GM10266 (cell line): ENCODE results near the gene UBE2D1.

Source experiments
- DNase-seq: peaks from one replicate; pipeline ENCODE4 v3.0.0; 2012; ENCODE audit errors: extremely low spot score
- TF ChIP-seq, protein P1 (sequence below): IDR thresholded peaks from 2 replicates; pipeline ENCODE4 v1.5.1; 2012; ENCODE audit warnings: mild to moderate bottlenecking, low read depth; ENCODE audit not compliant: control insufficient read depth, insufficient read depth; ENCODE audit errors: missing control alignments

Gene UBE2D1

DNA sequence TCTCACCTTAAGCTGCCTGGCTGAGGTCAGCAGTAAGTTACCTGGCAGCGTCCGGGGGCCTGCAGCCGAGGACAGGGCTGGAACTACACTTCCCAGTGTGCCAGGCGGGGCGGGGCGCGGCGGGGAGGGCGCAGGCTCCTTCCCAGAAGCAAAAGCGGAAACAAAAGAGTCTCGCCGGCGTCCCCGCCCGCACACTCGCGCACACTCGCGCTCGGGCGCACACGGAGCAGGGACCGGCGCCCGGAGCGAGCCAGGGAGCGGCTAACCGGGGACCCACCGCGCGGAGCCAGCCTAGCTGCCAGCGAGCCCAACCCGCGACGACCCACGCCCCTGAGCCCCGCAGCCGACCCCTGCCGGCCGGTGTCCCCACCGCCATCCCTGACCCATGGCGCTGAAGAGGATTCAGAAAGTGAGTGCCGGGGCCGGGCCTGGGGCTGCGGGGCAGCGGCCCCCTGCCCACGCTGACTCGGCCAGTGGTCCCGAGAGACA, at the start of gene UBE2D1:
Gene UBE2D1, plus strand, starts transcription at position 190 of the 489 bp plus-strand sequence. Its CDS starts 196 bp downstream, at position 386.
- TF ChIP-seq, protein P1, sequence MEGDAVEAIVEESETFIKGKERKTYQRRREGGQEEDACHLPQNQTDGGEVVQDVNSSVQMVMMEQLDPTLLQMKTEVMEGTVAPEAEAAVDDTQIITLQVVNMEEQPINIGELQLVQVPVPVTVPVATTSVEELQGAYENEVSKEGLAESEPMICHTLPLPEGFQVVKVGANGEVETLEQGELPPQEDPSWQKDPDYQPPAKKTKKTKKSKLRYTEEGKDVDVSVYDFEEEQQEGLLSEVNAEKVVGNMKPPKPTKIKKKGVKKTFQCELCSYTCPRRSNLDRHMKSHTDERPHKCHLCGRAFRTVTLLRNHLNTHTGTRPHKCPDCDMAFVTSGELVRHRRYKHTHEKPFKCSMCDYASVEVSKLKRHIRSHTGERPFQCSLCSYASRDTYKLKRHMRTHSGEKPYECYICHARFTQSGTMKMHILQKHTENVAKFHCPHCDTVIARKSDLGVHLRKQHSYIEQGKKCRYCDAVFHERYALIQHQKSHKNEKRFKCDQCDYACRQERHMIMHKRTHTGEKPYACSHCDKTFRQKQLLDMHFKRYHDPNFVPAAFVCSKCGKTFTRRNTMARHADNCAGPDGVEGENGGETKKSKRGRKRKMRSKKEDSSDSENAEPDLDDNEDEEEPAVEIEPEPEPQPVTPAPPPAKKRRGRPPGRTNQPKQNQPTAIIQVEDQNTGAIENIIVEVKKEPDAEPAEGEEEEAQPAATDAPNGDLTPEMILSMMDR, result no peak

DNA sequence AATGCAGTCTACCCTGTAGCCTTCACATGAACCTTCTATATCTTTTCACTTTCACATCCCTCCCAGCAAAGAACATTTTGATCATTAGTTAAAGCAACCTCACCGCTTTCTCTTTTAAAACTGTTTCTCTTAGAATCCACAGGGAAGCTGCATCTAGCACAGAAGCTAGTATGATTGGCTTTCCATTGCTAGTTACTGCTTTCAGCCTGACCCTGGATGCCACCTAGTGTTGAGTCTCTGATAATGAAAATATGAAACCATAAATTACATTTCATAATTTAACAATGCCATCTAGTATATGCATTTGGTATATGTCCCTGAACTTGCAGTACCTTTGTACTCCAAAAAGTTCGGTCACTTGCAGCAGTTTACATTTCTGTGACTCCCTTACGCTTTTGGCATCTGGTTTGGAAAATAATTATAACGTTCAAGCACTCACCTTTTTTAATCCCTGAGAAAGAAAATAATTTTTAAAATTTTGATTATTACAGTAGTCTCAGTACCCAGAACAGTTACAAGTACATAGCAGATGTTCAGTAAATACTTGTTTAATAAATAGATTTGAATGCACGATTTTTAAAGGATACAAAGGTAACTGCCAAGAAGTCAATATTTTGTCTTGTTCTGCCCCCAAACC, 43.1 kb upstream of the UBE2D1 start:
- TF ChIP-seq, protein P1, result peak; percentile 61
- DNase-seq, result peak; percentile 16

More for the DNA sequence above, at the start of gene UBE2D1:
- DNase-seq, result peak; percentile 91

GRCh38 chr10:58293989-58294388, 40.8 kb upstream of the UBE2D1 start:
- TF ChIP-seq, protein P1, result no peak

GRCh38 chr10:58299580-58299979, 35.2 kb upstream of the UBE2D1 start:
- peak; percentile 39 for DNase-seq
- TF ChIP-seq, protein P1, result peak; percentile 79

More at GRCh38 chr10:58293989-58294388, 40.8 kb upstream of the UBE2D1 start:
- no peak for DNase-seq

GRCh38 chr10:58300676-58301075, 34.1 kb upstream of the UBE2D1 start:
- DNase-seq, result no peak
- TF ChIP-seq, protein P1, result no peak

DNA sequence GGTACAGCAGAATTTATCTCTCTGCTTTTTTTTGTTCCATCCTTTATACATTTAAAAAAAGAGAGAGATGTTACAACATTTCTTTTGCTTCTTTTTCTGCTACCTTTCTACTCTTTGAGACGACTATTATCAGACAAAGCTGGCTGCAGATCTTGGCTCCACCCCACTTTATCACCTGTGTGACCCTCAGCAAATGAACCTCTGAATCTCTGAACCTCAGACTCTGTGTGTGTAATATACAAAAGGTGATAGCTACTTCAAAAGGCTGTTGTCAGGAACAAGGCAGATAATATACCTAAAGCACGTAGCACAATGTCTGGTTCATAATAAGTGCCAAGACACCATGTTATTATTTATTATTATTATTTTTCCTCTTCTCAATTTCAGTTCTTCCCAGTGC, 32.6 kb upstream of the UBE2D1 start:
- no peak for DNase-seq
- TF ChIP-seq, protein P1, result no peak

DNA sequence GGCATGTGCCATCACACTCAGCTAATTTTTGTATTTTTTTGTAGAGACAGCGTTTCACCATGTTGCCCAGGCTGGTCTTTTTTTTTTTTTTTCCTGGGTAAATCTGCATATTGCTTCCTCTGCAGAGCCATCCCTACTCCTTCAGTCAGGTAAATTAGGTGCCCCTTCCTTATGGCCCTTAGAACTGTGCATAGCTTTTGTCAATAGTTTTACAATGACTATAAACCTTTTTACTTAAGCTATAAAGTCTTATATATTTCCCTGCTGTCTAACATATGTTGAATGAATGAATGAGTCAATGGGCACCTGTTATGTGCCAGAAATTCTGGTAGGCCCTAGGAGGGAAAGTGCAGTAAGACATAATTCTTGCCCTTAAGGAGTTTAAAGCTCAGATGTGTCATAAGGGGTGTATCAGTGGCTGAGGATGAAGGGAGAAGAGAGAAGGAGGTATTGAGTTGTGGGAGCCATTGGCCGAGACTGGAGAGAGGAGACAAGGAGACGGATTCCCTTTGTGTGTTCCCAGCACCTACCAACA, 30.6 kb upstream of the UBE2D1 start:
- TF ChIP-seq, protein P1, result no peak
- no peak for DNase-seq
